ENCODE data around the gene DNAJC11.
"Not testable (repeated sequence)": the region's sequence is repeated elsewhere in the genome, so short reads cannot be mapped to it uniquely, and the experiment has no call there.

The DNAJC11 gene, protein sequence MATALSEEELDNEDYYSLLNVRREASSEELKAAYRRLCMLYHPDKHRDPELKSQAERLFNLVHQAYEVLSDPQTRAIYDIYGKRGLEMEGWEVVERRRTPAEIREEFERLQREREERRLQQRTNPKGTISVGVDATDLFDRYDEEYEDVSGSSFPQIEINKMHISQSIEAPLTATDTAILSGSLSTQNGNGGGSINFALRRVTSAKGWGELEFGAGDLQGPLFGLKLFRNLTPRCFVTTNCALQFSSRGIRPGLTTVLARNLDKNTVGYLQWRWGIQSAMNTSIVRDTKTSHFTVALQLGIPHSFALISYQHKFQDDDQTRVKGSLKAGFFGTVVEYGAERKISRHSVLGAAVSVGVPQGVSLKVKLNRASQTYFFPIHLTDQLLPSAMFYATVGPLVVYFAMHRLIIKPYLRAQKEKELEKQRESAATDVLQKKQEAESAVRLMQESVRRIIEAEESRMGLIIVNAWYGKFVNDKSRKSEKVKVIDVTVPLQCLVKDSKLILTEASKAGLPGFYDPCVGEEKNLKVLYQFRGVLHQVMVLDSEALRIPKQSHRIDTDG

DNA sequence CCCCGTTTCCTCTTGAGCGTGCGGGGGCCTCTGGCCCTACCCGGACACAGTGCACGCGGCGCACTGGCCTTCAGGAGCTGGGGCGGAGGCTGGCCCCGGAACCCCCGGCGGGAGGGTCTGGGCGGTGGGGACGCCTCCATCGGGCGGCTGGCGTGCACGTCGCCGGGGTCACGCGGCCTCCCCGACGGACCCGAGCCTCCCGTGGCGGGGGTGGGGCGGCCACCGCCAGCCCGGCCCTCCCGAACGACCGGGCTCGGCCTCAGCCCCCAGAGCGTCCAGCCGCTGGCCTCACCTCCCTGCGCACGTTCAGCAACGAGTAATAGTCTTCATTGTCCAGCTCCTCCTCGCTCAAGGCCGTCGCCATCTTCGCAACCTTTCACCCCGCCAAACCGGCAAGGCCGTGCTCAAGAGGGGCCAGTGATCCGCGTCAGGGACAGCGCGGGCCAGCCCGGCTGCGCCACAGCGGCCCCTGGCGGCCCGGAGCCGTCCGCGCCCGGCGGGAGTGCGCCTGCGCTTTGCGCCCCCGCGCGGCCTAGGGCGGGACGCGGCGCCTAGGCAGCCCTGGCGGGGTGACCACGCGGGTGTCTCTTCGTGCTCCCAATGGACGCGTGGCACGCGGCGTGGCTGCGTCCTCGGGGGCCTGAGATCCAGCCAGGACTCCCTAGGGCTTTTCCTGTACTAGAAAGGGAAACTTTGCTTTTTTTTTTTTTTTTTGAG is at the start of gene DNAJC11:
TSS of gene DNAJC11 (minus strand) at position 380 of the 717 bp plus-strand sequence. CDS start at position 364, 16 bp downstream.
- intact Hi-C loops (cut with micrococcal nuclease): no loop called here
- H3K27me3 Mint-ChIP-seq: peaks cover 3% of the 10 kb centered on the region
- no peaks in the 10 kb centered on the region for H3K9me3 Mint-ChIP-seq
- peak within 1 kb of the TSS; percentile 89 for H3K27ac Mint-ChIP-seq
- H3K4me3 Mint-ChIP-seq: peak within 1 kb of the TSS; percentile 83
- peaks cover 26% of the 10 kb centered on the region for H3K36me3 Mint-ChIP-seq (ENCODE audit: low read depth)
- peaks cover 32% of the 10 kb centered on the region for H3K4me1 Mint-ChIP-seq (ENCODE audit: low read depth)

DNA sequence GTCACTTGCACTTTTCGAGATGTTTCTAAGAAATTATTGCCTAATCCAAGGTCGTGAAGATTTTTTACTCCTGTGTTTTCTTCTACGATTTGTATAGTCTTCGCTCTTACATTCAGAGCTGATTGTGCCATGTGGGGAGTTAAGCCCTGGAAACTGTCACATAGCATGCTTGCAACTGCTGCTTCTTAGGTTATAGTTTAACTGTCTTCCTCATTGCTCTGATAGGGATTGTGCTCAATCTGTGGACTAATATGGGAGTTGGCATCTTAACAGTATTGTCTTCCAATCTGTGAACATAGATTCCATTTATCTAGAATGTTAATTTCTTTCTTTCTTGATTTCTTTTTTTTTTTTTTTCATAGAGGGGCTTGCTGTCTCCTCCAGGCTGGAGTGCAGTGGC is 48.9 kb upstream of the DNAJC11 start:
- H3K27me3 Mint-ChIP-seq: no peaks in the 10 kb centered on the region
- no peak overlapping the region for H3K4me3 Mint-ChIP-seq
- H3K27ac Mint-ChIP-seq: peak overlapping the region; percentile 74
- H3K9me3 Mint-ChIP-seq: peaks cover 16% of the 10 kb centered on the region
- H3K36me3 Mint-ChIP-seq (ENCODE audit: low read depth): peaks cover 13% of the 10 kb centered on the region
- intact Hi-C loops (cut with micrococcal nuclease): no loop called here
- H3K4me1 Mint-ChIP-seq (ENCODE audit: low read depth): peaks cover 75% of the 10 kb centered on the region

DNA sequence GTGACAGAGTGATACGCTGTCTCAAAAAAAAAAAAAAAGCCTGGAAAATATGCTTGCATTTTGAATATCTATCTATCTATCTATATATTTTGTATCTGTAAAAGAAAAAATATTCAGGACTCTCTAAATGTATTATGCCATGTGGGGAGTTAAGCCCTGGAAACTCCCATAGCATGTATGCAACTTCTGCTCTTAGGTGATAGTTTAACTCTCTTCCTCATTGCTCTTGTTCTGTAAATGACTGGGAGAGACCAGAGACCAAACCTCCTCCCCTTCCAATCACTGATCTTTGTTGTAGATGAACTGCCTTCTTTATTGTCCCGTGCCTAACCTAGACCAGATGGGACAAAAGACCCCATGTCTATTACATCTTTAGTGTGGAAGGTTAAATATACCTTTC is 46.1 kb upstream of the DNAJC11 start:
- Mint-ChIP-seq H3K27ac (peak overlapping the region; percentile 76), H3K9me3 (peaks cover 16% of the 10 kb centered on the region), H3K36me3 (ENCODE audit: low read depth) (peaks cover 13% of the 10 kb centered on the region), H3K4me3 (no peak overlapping the region), H3K4me1 (ENCODE audit: low read depth) (peaks cover 77% of the 10 kb centered on the region), H3K27me3 (no peaks in the 10 kb centered on the region)
- intact Hi-C loops (cut with micrococcal nuclease): no loop called here

DNA sequence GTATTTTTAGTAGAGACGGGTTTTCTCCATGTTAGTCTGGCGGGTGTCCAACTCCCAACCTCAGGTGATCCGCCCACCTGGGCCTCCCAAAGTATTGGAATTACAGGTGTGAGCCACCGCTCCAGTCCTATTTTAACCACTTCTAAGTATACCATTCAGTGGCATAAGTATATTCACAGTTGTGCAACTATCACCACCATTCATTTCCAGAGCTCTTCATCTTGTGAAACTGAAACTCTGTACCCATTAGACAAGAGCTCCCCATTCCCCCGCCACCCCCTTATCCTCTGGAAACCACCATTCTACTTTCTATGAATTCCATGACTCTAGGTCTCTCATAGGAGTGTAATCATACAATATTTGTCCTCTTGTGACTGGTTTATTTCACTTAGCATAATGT is 43.5 kb upstream of the DNAJC11 start:
- H3K27me3 Mint-ChIP-seq: no peaks in the 10 kb centered on the region
- H3K36me3 Mint-ChIP-seq (ENCODE audit: low read depth): peaks cover 13% of the 10 kb centered on the region
- peaks cover 55% of the 10 kb centered on the region for H3K4me1 Mint-ChIP-seq (ENCODE audit: low read depth)
- intact Hi-C loops (cut with micrococcal nuclease): no loop called here
- no peak overlapping the region for H3K4me3 Mint-ChIP-seq
- H3K9me3 Mint-ChIP-seq: peaks cover 16% of the 10 kb centered on the region
- peak overlapping the region; percentile 46 for H3K27ac Mint-ChIP-seq

DNA sequence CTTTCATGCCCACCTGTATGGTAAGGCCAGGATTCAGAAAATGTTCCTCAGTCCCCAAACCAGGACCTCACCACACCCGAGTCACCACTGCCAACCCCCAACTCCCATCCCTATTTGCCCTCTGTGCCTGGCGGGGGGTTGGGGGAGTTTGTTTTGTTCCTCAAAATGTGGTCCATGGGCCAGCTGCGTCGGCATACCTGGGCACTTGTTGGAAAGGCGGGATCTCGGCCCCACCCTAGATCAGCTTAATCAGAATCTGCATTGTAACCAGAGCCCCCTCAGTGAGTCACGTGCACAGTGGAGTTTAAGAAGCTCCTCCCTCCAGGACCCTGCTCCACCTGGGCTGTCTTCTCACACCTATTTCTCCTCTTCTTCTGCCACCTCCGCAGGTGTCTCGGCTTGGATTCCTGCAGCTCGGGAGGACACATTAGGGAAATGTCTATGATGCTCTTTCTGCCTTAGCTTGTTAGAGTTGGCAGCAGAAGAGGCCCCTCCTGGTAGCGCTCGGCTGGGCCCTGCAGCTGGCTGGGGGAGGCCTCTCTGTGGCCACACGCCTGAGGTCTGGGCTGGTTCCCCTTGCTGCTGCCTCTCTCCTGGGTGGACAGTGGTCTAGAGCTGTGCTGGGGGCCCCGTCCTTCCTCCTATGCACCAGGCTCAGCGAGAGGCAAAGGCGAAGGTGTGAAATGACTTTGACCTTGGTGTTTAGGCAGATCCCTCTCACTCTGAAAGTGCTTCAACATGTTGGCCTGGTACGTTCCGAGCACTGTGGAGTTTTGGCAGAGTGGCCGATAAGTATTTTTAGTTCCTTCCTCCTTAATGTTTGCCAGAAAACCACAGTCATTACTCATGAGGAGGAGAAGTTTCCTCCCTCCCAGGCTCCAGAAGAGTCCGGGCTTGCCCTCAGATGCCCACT is 41.8 kb upstream of the DNAJC11 start:
- no peaks in the 10 kb centered on the region for H3K27me3 Mint-ChIP-seq
- H3K27ac Mint-ChIP-seq: peak overlapping the region; percentile 93
- peaks cover 39% of the 10 kb centered on the region for H3K4me1 Mint-ChIP-seq (ENCODE audit: low read depth)
- peaks cover 3% of the 10 kb centered on the region for H3K9me3 Mint-ChIP-seq
- intact Hi-C loops (cut with micrococcal nuclease): loop anchor here (5.0 kb wide), 1 partner anchor 39 kb away; no protein-coding TSS in a partner anchor
- peaks cover 1% of the 10 kb centered on the region for H3K36me3 Mint-ChIP-seq (ENCODE audit: low read depth)
- peak overlapping the region; percentile 53 for H3K4me3 Mint-ChIP-seq

DNA sequence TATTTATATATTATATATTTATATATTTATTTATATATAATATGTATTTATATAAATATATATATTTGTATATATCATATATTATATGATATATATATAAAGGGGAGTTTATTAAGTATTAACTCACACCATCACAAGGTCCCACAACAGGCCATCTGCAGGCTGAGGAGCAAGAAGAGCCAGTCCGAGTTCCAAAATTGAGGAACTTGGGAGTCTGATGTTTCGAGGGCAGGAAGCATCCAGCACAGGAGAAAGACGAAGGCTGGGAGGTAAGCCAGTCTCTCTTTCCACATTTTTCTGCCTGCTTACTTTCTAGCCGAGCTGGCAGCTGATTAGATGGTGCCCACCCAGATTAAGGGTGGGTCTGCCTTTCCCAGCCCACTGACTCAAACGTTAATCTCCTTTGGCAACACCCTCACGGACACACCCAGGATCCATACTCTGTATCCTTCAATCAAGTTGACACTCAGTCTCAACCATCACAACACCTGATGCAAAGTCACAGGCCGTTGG is 41.1 kb upstream of the DNAJC11 start:
- not testable (repeated sequence) for H3K9me3 Mint-ChIP-seq; H3K27me3 Mint-ChIP-seq; H3K36me3 Mint-ChIP-seq (ENCODE audit: low read depth)
- peaks cover 32% of the 10 kb centered on the region for H3K4me1 Mint-ChIP-seq (ENCODE audit: low read depth)
- intact Hi-C loops (cut with micrococcal nuclease): loop anchor here (5.0 kb wide), 1 partner anchor 40 kb away; no protein-coding TSS in a partner anchor
- peak overlapping the region; percentile 93 for H3K27ac Mint-ChIP-seq
- H3K4me3 Mint-ChIP-seq: peak overlapping the region; percentile 13

DNA sequence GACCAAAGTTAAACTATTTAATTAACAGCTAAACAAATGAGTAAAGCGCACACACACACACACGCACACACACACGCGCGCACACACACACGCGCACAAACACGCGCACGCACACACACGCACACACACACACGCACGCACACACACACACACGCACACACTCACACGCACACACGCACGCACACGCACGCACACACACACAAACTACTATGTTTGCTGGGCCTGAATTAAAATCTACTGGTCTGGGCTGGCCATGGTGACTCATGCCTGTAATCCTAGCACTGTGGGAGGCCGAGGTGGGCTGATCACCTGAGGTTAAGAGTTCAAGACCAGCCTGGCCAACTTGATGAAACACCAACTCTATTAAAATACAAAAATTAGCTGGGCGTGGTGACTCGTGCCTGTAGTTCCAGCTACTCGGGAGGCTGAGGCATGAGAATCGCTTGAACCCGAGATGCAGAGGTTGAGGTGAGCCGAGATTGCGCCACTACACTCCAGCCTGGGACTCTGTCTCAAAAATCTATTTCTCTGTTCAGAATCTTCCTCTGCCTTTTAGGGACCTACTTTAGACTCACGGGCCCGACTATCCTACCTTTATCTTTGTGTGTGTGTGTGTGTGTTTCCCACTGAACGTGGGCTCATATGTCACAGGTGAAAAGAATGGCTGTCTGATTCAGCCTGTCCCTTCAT is 37.5 kb upstream of the DNAJC11 start:
- Mint-ChIP-seq H3K27ac (no peak overlapping the region), H3K9me3 (no peaks in the 10 kb centered on the region), H3K4me1 (ENCODE audit: low read depth) (peaks cover 28% of the 10 kb centered on the region), H3K27me3 (no peaks in the 10 kb centered on the region), H3K4me3 (no peak overlapping the region), H3K36me3 (ENCODE audit: low read depth) (no peaks in the 10 kb centered on the region)
- intact Hi-C loops (cut with micrococcal nuclease): no loop called here

DNA sequence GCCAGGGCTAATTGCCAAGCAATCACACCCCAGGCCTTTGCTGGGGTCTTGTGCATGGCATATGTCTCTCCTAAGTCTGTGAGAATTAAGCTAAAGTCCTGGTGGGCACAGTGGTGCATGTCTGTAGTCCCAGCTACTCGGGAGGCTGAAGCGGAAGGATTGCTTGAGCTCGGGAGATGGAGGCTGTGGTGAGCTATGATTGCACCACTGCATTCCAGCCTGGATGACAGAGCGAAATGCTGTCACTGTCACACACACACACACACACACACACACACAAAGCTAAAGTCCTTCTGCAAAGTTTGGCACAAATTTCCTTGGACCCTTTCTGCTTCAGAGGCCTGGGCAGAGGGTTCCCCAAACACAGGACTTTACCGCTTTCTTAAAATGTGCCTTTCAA is 31.3 kb upstream of the DNAJC11 start:
- H3K4me3 Mint-ChIP-seq: no peak overlapping the region
- H3K27ac Mint-ChIP-seq: no peak overlapping the region
- H3K36me3 Mint-ChIP-seq (ENCODE audit: low read depth): no peaks in the 10 kb centered on the region
- H3K9me3 Mint-ChIP-seq: no peaks in the 10 kb centered on the region
- intact Hi-C loops (cut with micrococcal nuclease): no loop called here
- peaks cover 4% of the 10 kb centered on the region for H3K27me3 Mint-ChIP-seq
- peaks cover 16% of the 10 kb centered on the region for H3K4me1 Mint-ChIP-seq (ENCODE audit: low read depth)

DNA sequence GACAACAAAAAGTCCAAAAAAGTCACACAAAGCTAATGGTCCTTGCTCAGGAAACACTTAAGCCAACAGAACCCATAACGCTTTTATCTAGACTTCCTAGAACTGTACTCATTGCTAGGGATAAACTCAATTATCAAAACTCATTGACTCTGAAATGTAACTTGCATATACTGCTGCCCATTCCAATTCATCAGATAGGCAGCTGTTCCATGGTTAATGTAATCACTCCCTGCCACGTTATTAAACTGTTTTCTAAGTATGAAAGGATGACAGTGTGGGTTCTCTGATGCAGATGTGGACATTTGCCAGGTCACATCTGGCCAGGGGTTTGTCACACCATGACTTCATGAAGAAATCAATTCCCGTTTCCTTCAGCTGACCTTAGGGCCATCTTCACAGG is 30.3 kb upstream of the DNAJC11 start:
- Mint-ChIP-seq H3K9me3 (no peaks in the 10 kb centered on the region), H3K36me3 (ENCODE audit: low read depth) (no peaks in the 10 kb centered on the region), H3K27me3 (peaks cover 4% of the 10 kb centered on the region), H3K4me1 (ENCODE audit: low read depth) (peaks cover 20% of the 10 kb centered on the region), H3K4me3 (no peak overlapping the region), H3K27ac (no peak overlapping the region)
- intact Hi-C loops (cut with micrococcal nuclease): no loop called here

DNA sequence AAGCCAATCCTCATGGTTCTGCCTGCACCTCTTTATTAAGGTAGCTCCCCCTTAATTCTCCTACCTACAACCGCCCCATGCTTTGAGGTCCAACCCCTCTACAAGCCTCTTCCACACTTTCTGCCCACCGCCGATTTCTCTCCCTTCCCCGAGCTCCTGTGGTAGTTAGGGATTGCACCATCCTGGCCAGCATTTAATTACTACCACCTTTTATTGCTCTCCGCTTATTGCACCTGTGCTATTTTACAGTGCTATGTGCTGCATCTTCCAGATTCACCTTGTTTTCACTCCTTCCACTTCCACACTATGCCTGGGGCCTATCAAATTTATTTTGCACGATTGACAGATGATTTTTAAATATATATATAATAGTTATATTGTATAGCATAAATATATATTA is 29.3 kb upstream of the DNAJC11 start:
- Mint-ChIP-seq H3K36me3 (ENCODE audit: low read depth) (no peaks in the 10 kb centered on the region), H3K9me3 (no peaks in the 10 kb centered on the region)
- intact Hi-C loops (cut with micrococcal nuclease): no loop called here

DNA sequence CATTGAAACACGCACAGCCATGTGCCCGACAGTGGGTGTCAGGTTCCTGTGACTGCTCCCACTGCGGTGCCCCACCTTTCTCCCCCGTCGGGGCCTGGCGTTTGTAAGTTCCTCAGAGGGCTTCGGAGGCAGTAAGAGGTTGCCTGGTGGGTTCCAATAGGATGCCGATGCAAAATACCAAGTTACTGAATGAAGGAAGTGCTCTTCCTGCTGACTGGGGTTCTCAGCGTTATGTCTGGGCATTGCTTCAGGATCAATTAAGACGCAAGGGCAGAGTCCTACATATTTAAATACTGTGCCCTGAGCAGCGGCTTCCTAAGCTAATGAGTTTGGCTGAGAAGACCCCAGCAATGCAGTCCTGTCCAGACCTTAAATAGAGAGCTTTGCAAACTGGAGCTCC is 28.9 kb upstream of the DNAJC11 start:
- Mint-ChIP-seq H3K27ac (no peak overlapping the region), H3K4me3 (no peak overlapping the region), H3K9me3 (no peaks in the 10 kb centered on the region), H3K36me3 (ENCODE audit: low read depth) (no peaks in the 10 kb centered on the region), H3K27me3 (peaks cover 4% of the 10 kb centered on the region), H3K4me1 (ENCODE audit: low read depth) (peaks cover 16% of the 10 kb centered on the region)
- intact Hi-C loops (cut with micrococcal nuclease): no loop called here

More for the DNA sequence above, 29.3 kb upstream of the DNAJC11 start:
- H3K27me3 Mint-ChIP-seq: peaks cover 4% of the 10 kb centered on the region
- no peak overlapping the region for H3K27ac Mint-ChIP-seq
- H3K4me3 Mint-ChIP-seq: no peak overlapping the region
- H3K4me1 Mint-ChIP-seq (ENCODE audit: low read depth): peaks cover 19% of the 10 kb centered on the region

DNA sequence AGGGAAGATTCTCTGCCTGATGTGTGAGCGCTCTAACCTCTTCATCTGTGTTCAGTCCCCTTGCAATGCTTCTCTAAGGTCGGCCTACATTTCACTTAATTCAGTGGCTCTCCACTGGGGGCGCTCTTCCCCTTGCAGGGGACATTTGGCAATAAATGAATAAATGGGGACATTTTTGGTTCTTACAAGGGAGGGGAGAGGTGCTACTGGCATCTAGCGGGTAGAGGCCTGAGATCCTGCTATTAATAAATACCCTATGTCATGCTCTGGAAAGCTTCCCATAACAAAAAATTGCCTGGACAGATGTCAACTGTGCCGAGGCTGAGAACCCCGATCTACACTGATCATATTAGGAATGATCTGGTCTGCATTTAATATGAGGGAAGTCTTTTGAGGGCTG is 25.9 kb upstream of the DNAJC11 start:
- Mint-ChIP-seq H3K4me3 (no peak overlapping the region), H3K4me1 (ENCODE audit: low read depth) (peaks cover 5% of the 10 kb centered on the region), H3K9me3 (no peaks in the 10 kb centered on the region), H3K36me3 (ENCODE audit: low read depth) (no peaks in the 10 kb centered on the region), H3K27ac (no peak overlapping the region), H3K27me3 (peaks cover 4% of the 10 kb centered on the region)
- intact Hi-C loops (cut with micrococcal nuclease): loop anchor here (2.0 to 5.0 kb wide), 2 partner anchors 55 to 163 kb away; no protein-coding TSS in a partner anchor

DNA sequence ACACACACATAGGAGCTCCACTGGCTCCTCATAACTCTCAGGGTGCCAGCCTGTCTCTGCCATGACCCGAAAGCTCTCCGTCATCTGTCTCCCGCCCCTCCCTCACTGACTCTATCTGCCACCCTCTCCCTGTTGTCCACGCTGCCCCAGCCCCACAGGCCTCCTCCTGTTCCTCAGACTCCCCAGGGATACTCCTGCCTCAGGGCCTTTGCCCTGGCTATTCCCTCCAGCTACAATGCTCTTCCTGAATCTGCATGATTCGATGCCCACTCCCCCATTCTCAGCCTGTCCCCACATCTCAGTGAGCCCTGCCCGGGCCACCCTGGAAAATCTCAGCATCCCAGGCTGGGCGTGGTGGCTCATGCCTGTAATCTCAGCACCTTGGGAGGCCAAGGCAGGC is 24.6 kb upstream of the DNAJC11 start:
- Mint-ChIP-seq H3K4me3 (no peak overlapping the region), H3K4me1 (ENCODE audit: low read depth) (peaks cover 5% of the 10 kb centered on the region), H3K27ac (no peak overlapping the region), H3K9me3 (no peaks in the 10 kb centered on the region), H3K27me3 (peaks cover 4% of the 10 kb centered on the region), H3K36me3 (ENCODE audit: low read depth) (no peaks in the 10 kb centered on the region)
- intact Hi-C loops (cut with micrococcal nuclease): loop anchor here (2.0 to 5.0 kb wide), 2 partner anchors 56 to 165 kb away; no protein-coding TSS in a partner anchor
